Nephron progenitor cell (in vitro differentiated cells): ENCODE measurements around the gene TMEM169.
A peak's percentile ranks its signal among the peaks of the same experiment; 100 is the strongest.

Experiments used
- DNase-seq: peaks from one replicate; pipeline ENCODE4 v3.0.0; 2021
- H3K27ac Mint-ChIP-seq: 2 replicates; pipeline ENCODE4 v1.8.0; 2021; ENCODE audit warnings: mild to moderate bottlenecking, moderate library complexity, mixed read lengths
- H3K27me3 Mint-ChIP-seq: 2 replicates; pipeline ENCODE4 v1.8.0; 2021; ENCODE audit warnings: mild to moderate bottlenecking, low read depth, mixed read lengths; ENCODE audit not compliant: poor library complexity
- H3K36me3 Mint-ChIP-seq: 2 replicates; pipeline ENCODE4 v1.8.0; 2021; ENCODE audit warnings: low read depth, mixed read lengths
- H3K4me1 Mint-ChIP-seq: 2 replicates; pipeline ENCODE4 v1.8.0; 2021; ENCODE audit warnings: mixed read lengths
- H3K4me3 Mint-ChIP-seq: 2 replicates; pipeline ENCODE4 v1.8.0; 2021; ENCODE audit warnings: mild to moderate bottlenecking, moderate library complexity, mixed read lengths
- H3K9me3 Mint-ChIP-seq: 2 replicates; pipeline ENCODE4 v1.8.0; 2021; ENCODE audit warnings: mild to moderate bottlenecking, moderate library complexity, mixed read lengths
- CTCF ChIP-seq: fragments of 200-600 bp; sonication (generic); IDR thresholded peaks from 2 replicates; pipeline ENCODE4 v1.5.0; 2021; ENCODE audit warnings: antibody characterized with exemption

TMEM169 gene

DNA sequence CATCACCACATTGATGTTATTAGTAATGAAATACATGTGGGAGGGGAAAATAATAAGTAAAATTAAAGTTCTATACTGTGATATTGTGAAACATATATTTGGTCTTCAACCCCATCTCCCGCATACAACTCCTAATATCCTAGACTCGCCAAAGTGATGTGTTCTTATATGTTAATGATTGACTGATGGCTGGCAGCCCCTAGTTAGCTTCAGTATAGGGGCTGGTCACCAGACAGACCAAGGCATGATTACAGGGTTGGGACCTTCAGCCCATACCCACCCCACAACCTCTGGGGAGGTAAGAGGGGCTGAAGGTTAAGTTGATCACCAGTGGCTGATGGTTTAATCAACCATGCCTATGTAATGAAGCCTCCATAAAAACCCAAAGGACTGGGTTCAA, 40.3 kb upstream of the TMEM169 start:
- Mint-ChIP-seq H3K4me1 (no peaks in the 10 kb centered on the region), H3K9me3 (no peaks in the 10 kb centered on the region), H3K27me3 (no peaks in the 10 kb centered on the region), H3K4me3 (no peak overlapping the region), H3K36me3 (peaks cover 31% of the 10 kb centered on the region), H3K27ac (no peak overlapping the region)
- TF ChIP-seq CTCF, result no peak
- no peak for DNase-seq

- Mint-ChIP-seq H3K27ac (no peak overlapping the region), H3K4me1 (no peaks in the 10 kb centered on the region), H3K27me3 (no peaks in the 10 kb centered on the region), H3K9me3 (no peaks in the 10 kb centered on the region), H3K36me3 (peaks cover 29% of the 10 kb centered on the region), H3K4me3 (no peak overlapping the region)
- DNase-seq, result no peak
- no peak for TF ChIP-seq CTCF
Measured at GRCh38 chr2:216043949-216044348, 37.8 kb upstream of the TMEM169 start.

- peaks cover 29% of the 10 kb centered on the region for H3K36me3 Mint-ChIP-seq
- no peaks in the 10 kb centered on the region for H3K9me3 Mint-ChIP-seq
- TF ChIP-seq CTCF, result no peak
- H3K4me1 Mint-ChIP-seq, result no peaks in the 10 kb centered on the region
- no peak overlapping the region for H3K27ac Mint-ChIP-seq
- H3K4me3 Mint-ChIP-seq, result no peak overlapping the region
- DNase-seq, result no peak
- H3K27me3 Mint-ChIP-seq, result no peaks in the 10 kb centered on the region
Measured at GRCh38 chr2:216044883-216045486, 36.7 kb upstream of the TMEM169 start.

DNA sequence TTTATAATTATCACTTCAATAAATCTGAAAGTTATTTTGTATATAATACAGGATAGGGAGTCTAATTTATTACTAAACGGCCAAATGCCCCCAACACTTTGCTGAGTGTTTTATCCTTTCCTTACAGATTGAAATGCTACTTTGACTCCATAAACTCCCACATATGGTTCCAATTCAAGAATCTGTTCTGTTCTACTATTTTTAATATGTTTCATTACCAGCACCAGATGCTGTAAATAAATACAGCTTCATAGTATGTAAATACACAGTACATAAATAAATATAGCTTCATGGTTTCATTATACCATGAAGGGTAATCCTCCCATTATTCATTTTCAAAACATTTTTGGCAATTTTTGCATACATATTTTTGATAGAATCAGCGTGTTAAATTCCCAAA, 34.3 kb upstream of the TMEM169 start:
- Mint-ChIP-seq H3K4me3 (no peak overlapping the region), H3K9me3 (no peaks in the 10 kb centered on the region), H3K27me3 (no peaks in the 10 kb centered on the region), H3K4me1 (no peaks in the 10 kb centered on the region), H3K27ac (no peak overlapping the region), H3K36me3 (peaks cover 33% of the 10 kb centered on the region)
- TF ChIP-seq CTCF, result no peak
- DNase-seq, result no peak

DNA sequence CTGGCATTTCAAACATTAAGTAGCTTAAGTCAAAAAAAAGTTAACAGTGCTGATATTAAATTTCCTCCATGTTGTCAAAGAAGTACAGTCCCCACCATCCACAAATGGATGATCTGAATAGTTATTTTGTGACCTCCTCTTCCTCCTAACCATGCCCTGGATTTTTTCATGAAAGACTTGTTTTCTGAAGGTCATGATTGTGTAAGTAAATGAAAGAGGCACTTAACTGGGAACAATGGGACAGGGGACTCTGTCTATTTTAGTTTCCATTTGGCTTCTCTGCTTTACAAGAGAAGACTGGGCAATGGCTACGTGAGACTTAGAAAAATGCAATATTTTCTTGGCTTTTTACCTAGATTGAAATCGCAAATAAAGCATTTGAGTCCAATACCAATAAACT, 32.3 kb upstream of the TMEM169 start:
- Mint-ChIP-seq H3K9me3 (no peaks in the 10 kb centered on the region), H3K27ac (peak overlapping the region; percentile 75), H3K4me1 (no peaks in the 10 kb centered on the region), H3K36me3 (peaks cover 23% of the 10 kb centered on the region), H3K4me3 (no peak overlapping the region), H3K27me3 (no peaks in the 10 kb centered on the region)
- DNase-seq, result no peak
- TF ChIP-seq CTCF, result no peak

GRCh38 chr2:216051350-216051749, 30.4 kb upstream of the TMEM169 start:
- H3K27me3 Mint-ChIP-seq, result no peaks in the 10 kb centered on the region
- H3K27ac Mint-ChIP-seq, result no peak overlapping the region
- TF ChIP-seq CTCF, result no peak
- no peak overlapping the region for H3K4me3 Mint-ChIP-seq
- peaks cover 32% of the 10 kb centered on the region for H3K36me3 Mint-ChIP-seq
- no peaks in the 10 kb centered on the region for H3K9me3 Mint-ChIP-seq
- peaks cover 10% of the 10 kb centered on the region for H3K4me1 Mint-ChIP-seq
- DNase-seq, result no peak
